DMS114 treated with DMSO at 0.1 percent for 48 hours (cell line): ENCODE results near the gene CDC42BPG.

ENCODE experiments used
- DNase-seq: peaks from one replicate; lab custom pipeline; 2025; ENCODE audit not compliant: unreplicated experiment; lab: John Stamatoyannopoulos, UW

The CDC42BPG gene

DNA sequence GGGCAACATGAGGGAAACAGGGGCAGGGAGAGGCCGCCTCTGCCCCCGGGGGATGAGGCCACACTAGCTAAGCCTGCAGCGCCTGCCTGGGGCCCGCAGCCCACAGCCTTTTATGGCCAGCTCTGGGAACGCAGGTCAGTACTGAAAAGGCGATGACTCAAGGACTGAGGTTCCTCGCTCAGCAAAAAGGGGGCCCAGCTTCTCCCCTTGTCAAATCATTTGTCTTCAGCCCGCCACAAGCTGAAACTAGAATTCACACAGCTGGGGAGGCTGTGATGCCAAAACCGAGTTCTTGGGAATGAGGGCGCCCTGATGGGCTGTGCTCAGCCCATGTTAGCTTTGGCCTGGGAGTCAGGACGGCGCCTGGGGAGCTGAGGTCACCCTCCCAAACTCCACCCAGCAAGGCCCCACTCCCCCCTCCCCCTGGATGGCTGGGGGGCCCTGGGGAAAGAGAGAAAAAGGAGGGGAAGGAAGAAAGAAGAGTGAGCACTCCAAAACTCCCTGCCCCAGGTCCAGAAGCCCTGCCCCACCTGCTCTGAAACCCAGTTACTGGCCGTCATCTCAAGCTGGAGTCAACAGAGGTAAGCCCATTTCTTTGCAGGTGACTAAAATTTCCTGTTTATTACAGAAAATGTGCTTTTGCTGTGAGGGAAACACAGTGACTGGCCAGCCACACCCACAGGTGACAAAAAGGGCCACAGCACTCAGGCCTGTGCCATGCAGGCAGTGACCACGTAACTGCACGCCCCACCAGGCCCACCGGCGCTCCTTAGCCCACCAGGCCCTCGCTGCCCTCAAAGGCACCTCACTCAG is 20.2 kb upstream of the CDC42BPG start:
- no peak for DNase-seq

DNA sequence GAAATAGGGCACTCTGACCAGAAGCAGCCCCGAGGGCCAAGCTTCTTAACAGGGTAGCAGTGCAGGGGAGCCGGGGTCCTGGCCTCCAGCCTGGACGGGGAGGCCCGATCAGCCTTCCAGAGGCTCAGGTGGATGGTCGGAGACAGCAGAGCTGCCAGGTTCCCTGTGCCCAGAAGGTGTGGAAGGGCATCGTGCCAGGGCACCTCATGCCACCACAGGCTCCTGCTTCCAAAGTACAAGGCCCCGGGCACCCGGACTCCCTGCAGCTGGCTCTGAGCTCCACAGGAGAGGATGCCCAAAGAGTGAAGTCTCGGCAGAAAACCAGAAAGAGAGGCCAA is 19.7 kb upstream of the CDC42BPG start:
- no peak for DNase-seq

GRCh38 chr11:64863391-64864060 is 19.1 kb upstream of the CDC42BPG start:
- no peak for DNase-seq

DNA sequence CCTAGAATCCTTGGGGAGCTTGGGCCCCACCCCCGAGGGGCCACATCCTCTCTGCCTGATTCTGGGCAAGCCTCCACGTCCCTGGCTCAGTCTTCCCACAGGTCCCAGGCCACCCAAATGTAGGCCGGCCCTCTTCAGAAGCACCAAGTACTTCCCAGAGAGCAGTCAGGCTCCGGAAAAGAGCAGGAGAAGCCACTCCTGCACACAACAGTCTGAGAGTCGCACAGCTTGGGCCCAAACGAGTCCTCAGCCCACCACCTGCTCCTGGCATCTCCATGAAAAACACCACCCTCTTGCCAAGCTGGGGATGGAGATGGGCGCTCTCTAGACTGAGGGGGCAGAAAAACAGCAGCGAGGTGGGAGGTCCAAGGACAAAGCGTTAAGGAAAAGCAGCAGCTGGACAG is 18.5 kb upstream of the CDC42BPG start:
- no peak for DNase-seq

- DNase-seq = no peak
These were observed 16.9 kb upstream of the CDC42BPG start for GRCh38 chr11:64861227-64861975.

DNA sequence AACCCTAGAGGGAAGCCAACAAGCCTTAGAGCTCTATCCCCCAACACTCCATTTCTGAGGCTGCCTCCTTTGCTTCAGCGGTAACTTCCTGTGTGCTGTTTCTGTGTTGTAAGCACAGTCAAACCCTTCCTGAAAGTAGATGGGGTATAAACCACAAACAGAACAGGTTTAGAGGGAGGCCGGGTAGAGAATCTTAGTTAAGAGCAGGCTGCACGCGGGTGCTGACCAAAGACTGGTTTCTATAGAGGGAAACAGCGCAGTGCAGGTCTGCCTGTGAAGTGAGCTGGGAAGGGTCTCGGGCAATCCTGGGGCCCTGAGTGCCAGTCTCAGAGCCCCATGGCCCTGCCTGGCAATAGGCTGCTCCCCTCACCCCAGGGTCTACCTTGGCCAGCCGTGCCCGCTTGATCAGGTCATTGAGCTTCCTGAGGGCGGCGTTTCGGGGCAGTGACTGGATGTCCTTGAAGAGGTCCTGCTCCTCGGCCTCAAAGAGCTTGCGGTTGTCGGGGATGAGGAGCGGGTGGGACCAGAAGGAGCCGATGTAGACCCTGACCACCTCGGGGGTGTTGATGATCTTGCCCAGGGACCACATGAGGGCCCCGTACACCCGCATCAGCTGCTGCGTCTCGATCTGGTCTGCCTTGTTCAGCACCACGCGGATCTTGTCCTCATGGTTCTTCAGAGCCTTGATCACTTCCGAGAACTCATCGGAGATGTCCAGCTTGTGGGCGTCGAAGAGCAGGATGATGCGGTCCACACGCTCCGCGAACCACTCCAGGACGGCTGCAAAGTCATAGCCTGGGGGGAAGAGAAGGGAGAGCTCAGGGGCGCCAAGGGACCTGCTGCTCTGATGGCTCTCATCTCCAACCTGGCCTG is 15.3 kb upstream of the CDC42BPG start:
- DNase-seq = no peak

DNA sequence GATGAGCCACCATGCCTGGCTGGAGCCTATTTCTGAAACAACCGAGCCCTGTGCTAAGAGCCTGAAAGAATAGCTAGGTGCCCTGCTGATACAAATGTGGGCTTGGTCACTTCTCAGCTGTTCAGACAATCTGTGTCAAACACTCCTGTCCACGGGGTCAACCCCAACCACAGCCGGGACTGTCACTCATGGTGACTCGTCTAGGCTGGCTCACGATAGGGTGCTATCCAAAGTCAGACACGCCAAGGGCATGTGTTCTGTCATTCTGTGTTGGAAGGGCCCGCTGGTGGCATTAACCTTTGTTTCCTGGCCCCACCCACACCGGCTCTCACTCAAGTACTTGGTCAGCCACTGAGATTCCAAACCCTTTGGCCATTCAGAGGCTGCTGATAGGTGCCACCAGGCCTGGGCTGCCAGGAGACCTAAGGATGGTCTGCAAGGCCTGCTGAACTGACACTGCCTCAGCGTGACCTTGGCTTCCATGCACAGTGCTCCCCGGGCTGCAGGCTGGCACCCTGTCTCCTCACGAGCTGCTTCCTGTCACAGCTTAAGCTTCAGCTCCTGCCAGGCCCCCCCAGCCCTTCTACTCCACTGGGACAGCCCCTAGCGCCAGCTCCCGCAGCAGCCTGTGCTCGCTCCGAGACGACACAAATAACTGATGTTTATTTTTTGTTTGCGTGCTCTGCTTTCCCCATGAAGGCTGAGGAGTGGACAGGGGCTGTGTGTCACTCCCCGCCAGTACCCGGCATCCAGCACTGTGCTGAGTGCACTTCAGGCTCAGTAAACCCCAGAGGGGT is 14.2 kb upstream of the CDC42BPG start:
- no peak for DNase-seq

GRCh38 chr11:64857485-64857884 is 13.0 kb upstream of the CDC42BPG start:
- no peak for DNase-seq

GRCh38 chr11:64856382-64857227 is 12.2 kb upstream of the CDC42BPG start:
- no peak for DNase-seq

DNA sequence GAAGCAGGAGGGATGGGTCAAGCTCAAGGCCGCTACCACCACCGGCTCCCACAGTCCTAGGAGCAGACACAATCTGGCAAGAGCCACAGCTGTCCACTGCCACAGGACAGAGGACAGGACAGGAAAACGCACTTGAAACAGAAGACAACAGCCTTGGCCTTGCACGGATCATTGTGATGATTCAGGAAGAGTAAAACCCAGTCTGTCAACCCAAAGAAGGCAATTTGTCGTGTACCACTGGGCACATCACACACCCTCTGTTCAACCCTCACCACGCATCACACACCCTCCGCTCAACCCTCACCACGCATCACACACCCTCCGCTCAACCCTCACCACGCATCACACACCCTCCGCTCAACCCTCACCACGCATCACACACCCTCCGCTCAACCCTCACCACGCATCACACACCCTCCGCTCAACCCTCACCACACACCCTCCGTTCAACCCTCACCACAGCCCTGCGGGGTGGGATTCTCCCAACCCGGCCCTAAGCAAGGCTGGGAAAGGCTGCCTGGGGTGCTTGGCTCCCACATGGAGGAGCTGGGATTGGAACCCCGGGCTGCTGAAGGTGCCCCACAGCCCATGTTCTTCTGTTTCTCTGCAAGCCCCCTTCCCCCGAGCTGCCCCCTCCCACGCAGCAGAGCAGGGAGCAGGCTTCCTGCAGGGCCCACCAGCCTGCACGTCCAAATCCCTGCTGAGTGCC is 11.3 kb upstream of the CDC42BPG start:
- no peak for DNase-seq

DNA sequence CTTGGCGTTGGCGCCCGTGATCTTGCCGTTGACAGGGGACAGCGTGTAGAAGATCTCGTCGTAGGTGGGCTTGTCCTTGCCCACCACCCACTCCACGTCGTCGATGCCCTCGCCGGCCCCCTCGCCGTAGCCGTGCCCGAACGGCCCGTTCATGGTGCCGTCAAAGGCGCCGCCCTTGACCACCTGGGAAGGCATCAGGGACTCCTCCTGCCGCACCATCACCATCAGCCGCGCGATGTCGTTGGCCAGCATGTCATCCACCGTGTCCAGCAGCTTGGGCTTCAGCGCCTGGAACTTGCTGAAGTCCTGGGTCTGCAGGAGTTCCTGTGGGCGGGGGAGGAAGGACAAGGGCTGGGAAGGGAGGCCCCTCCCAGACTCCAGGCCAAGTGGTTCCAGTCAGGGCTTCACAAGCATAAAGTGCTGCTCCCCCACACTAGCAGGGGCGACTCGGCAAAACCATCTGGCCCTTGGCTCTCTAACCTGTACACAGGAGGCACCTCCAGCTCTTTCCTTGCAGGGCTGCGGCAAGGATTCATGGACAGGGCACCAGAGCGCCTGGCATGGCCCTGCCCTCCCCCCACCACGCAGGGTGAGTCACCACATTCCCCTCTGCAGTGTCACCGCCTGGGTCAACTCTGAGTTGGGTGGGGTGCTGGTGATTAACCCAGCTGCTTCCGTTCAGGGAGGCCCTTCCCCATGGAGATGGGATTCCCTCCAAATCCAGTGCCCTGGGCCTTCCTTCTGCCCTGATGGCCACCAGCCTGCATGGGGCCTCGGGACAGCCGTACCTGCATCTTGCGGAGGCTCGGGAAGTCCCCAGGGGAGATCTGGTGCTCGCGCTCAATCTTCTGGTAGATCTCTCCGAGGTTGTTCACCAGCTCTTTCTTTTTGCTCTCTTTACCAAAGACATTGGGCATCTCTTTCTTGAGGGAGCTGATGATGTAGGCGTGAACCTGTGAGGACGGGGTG is 10.4 kb upstream of the CDC42BPG start:
- DNase-seq = no peak

DNA sequence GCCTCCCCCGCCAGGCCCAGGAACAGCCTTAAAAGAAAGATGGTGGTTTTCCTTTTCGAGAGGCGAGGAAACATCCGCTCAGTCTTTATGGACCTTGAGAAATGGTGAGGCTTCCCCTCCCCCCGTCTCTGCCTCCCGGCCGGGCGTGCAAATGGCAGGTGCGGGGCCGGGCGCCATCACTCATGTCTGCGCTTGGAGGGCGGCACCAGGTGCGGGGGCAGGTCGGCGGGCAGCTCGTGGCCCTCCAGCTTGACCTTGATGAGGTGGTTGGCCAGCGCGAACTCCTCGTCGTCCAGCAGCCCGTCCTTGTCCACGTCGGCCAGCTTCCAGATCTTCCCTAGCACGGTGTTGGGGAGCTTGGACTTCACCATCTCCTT is 9.7 kb upstream of the CDC42BPG start:
- no peak for DNase-seq

GRCh38 chr11:64853709-64854108 is 9.3 kb upstream of the CDC42BPG start:
- DNase-seq = no peak

DNA sequence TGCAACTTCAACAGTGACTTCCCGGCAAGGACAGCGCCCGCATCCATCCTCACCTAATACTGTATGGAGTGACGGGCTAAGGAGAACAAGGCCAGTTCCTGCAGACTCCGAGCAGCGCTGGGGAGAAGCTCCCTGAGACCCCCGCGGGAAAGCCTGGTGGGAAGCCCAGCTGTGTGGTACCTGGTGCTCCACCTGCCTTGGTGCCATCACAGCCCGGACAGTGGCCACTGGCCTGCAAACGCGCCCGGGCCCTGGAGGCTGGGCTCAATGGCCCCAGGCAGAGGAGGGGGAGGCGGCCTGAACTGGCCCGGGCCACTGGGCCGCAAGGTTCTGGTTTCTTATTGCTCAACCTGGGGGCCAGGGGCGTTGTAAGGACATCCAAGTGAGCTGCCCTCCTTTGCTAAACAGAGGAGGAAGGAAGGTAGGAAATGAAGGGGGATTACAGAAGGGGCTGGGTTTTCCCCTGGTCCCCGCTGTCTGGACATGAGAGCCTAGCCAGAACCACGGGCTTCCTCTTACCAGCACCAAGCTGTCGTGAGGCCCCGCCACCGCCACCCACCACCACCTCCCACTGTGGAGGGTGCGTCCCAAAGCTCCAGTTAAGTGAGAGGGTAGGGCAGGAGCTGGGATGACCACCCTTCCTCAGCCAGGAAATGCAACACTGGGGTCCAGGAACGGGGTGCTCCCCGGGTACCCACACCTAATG is 8.5 kb upstream of the CDC42BPG start:
- DNase-seq = no peak

- DNase-seq = no peak
These were observed 7.4 kb upstream of the CDC42BPG start for GRCh38 chr11:64851831-64852351.

GRCh38 chr11:64850979-64851567 is 6.6 kb upstream of the CDC42BPG start:
- no peak for DNase-seq
